ENCODE data around the gene BRCA1.

DNA sequence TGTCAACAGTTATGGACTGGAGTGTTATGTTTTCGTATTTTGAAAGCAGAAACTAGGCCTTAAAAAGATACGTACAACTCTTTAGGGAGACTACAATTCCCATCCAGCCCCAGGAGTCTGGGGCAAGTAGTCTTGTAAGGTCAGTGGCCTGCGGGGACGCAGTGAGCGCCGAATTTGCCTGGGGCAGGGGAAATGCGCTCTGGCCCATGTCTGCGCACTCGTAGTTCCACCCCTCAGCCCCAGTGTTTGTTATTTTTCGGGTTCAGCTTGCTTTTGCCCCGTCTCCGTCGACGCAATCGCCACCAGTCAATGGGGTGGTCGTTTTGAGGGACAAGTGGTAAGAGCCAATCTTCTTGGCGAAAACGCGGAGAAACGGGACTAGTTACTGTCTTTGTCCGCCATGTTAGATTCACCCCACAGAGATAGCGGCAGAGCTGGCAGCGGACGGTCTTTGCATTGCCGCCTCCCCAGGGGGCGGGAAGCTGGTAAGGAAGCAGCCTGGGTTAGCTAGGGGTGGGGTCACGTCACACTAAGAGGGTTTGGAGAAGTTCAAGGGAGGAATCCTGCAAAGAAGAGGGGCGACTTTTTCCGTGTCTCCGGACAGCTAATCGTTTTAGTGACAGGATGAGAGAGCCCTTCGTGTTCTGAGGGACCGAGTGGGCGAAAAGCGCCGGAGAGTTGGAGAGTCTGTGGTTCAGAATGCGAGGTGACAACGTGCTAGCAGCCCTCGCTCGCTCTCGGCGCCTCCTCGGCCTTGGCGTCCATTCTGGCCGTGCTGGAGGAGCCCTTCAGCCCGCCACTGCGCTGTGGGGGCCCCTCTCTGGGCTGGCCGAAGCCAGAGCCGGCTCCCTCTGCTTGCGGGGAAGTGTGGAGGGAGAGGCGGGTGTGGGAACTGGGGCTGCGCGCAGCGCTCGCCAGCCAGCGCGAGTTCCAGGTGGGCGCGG lies 1.1 kb upstream of the BRCA1 start:
- no peak for TF ChIP-seq POLR2A (IDR thresholded peaks at IDR 0.05)
- TF ChIP-seq CTCF (IDR thresholded peaks at IDR 0.05), result no peak
- no peak for TF ChIP-seq POLR2AphosphoS5 (IDR thresholded peaks at IDR 0.05)
- TF ChIP-seq EP300 (IDR thresholded peaks at IDR 0.05), result no peak

Measured in suprapubic skin (tissue), 4 donors.